ENCODE measurements around the gene BPI.
"Not testable (repeated sequence)": the region's sequence is repeated elsewhere in the genome, so short reads cannot be mapped to it uniquely, and the experiment has no call there.

The BPI gene

GRCh38 chr20:38308447-38308846, 4.5 kb downstream of the BPI start:
- Histone ChIP-seq H3K27me3 (replicated peaks in 2 of 5; ENCODE audit: control insufficient read depth in 4 of 5, insufficient read depth in 5 of 5, low read length in 4 of 5) (peaks cover 0 to 82% (median 42%) of the 10 kb centered on the region in 5 experiments), H3K9me3 (ENCODE audit: control extremely low read depth in 1 of 5, control insufficient read depth in 4 of 5, insufficient read depth in 2 of 5, low read depth in 1 of 5, low read length in 4 of 5) (peaks cover 0 to 8% (median 3%) of the 10 kb centered on the region in 5 experiments), H3K27ac (ENCODE audit: insufficient read depth in 1 of 2, low read depth in 1 of 2, low read length in 2 of 2, poor library complexity in 1 of 2, severe bottlenecking in 2 of 2) (no peak overlapping the region), H3K4me3 (ENCODE audit: control insufficient read depth in 1 of 7, extremely low read depth in 1 of 7, insufficient read depth in 4 of 7, low read depth in 2 of 7, low read length in 6 of 7) (no peak overlapping the region), H3K4me1 (ENCODE audit: control extremely low read depth in 1 of 4, control insufficient read depth in 4 of 4, insufficient read depth in 4 of 4, low read length in 3 of 4) (peaks cover 5 to 25% (median 17%) of the 10 kb centered on the region in 4 experiments), H3K36me3 (ENCODE audit: control insufficient read depth in 4 of 4, insufficient read depth in 4 of 4, low read length in 3 of 4) (no peaks in the 10 kb centered on the region)
- ChIA-PET CTCF (interaction anchor here (0.6 to 1.5 kb wide), 3 partner anchors 10 to 86 kb away, joined by 3 to 5 read pairs (median 3); no protein-coding TSS in a partner anchor), POLR2A (no interaction called here)
- DNase-seq, result no peak
- no CpG with 5 or more reads among the region's 1 CpG for WGBS (ENCODE audit: insufficient coverage)

GRCh38 chr20:38311091-38311490, 7.1 kb downstream of the BPI start:
- no peak overlapping the region for H3K27ac ChIP-seq (ENCODE audit: insufficient read depth in 1 of 2, low read depth in 1 of 2, low read length in 2 of 2, poor library complexity in 1 of 2, severe bottlenecking in 2 of 2)
- no peak overlapping the region for H3K4me3 ChIP-seq (ENCODE audit: control insufficient read depth in 1 of 7, extremely low read depth in 1 of 7, insufficient read depth in 4 of 7, low read depth in 2 of 7, low read length in 6 of 7)
- peaks cover 0 to 89% (median 37%) of the 10 kb centered on the region in 5 experiments for H3K27me3 ChIP-seq (replicated peaks in 2 of 5; ENCODE audit: control insufficient read depth in 4 of 5, insufficient read depth in 5 of 5, low read length in 4 of 5)
- H3K36me3 ChIP-seq (ENCODE audit: control insufficient read depth in 4 of 4, insufficient read depth in 4 of 4, low read length in 3 of 4), result no peaks in the 10 kb centered on the region
- no peak for DNase-seq
- peaks cover 0 to 8% (median 3%) of the 10 kb centered on the region in 5 experiments for H3K9me3 ChIP-seq (ENCODE audit: control extremely low read depth in 1 of 5, control insufficient read depth in 4 of 5, insufficient read depth in 2 of 5, low read depth in 1 of 5, low read length in 4 of 5)
- H3K4me1 ChIP-seq (ENCODE audit: control extremely low read depth in 1 of 4, control insufficient read depth in 4 of 4, insufficient read depth in 4 of 4, low read length in 3 of 4), result peaks cover 0 to 8% (median 0%) of the 10 kb centered on the region in 4 experiments
- ChIA-PET POLR2A (no interaction called here), CTCF (no interaction called here)
- WGBS (ENCODE audit: insufficient coverage), result 93% methylated on average over 2 of the region's 3 CpGs

- 93% methylated on average over 3 of the region's 3 CpGs for WGBS (ENCODE audit: insufficient coverage)
- ChIA-PET POLR2A (no interaction called here), CTCF (no interaction called here)
- H3K4me1 ChIP-seq (ENCODE audit: control extremely low read depth in 1 of 4, control insufficient read depth in 4 of 4, insufficient read depth in 4 of 4, low read length in 3 of 4), result peaks cover 0 to 8% (median 0%) of the 10 kb centered on the region in 4 experiments
- no peaks in the 10 kb centered on the region for H3K36me3 ChIP-seq (ENCODE audit: control insufficient read depth in 4 of 4, insufficient read depth in 4 of 4, low read length in 3 of 4)
- H3K27me3 ChIP-seq (replicated peaks in 2 of 5; ENCODE audit: control insufficient read depth in 4 of 5, insufficient read depth in 5 of 5, low read length in 4 of 5), result peaks cover 0 to 89% (median 38%) of the 10 kb centered on the region in 5 experiments
- peaks cover 0 to 8% (median 3%) of the 10 kb centered on the region in 5 experiments for H3K9me3 ChIP-seq (ENCODE audit: control extremely low read depth in 1 of 5, control insufficient read depth in 4 of 5, insufficient read depth in 2 of 5, low read depth in 1 of 5, low read length in 4 of 5)
- DNase-seq, result no peak
- no peak overlapping the region for H3K27ac ChIP-seq (ENCODE audit: insufficient read depth in 1 of 2, low read depth in 1 of 2, low read length in 2 of 2, poor library complexity in 1 of 2, severe bottlenecking in 2 of 2)
- no peak overlapping the region for H3K4me3 ChIP-seq (ENCODE audit: control insufficient read depth in 1 of 7, extremely low read depth in 1 of 7, insufficient read depth in 4 of 7, low read depth in 2 of 7, low read length in 6 of 7)
Observed at GRCh38 chr20:38311491-38311890, 7.5 kb downstream of the BPI start.

GRCh38 chr20:38313676-38314075, 9.7 kb downstream of the BPI start:
- DNase-seq, result no peak
- H3K9me3 ChIP-seq (ENCODE audit: control extremely low read depth in 1 of 5, control insufficient read depth in 4 of 5, insufficient read depth in 2 of 5, low read depth in 1 of 5, low read length in 4 of 5), result peaks cover 0 to 12% (median 3%) of the 10 kb centered on the region in 5 experiments
- WGBS (ENCODE audit: insufficient coverage), result 98% methylated on average over 2 of the region's 2 CpGs
- no peaks in the 10 kb centered on the region for H3K36me3 ChIP-seq (ENCODE audit: control insufficient read depth in 4 of 4, insufficient read depth in 4 of 4, low read length in 3 of 4)
- POLR2A ChIA-PET, result no interaction called here
- H3K27me3 ChIP-seq (replicated peaks in 2 of 5; ENCODE audit: control insufficient read depth in 4 of 5, insufficient read depth in 5 of 5, low read length in 4 of 5), result peaks cover 0 to 88% (median 40%) of the 10 kb centered on the region in 5 experiments
- CTCF ChIA-PET, result no interaction called here
- H3K27ac ChIP-seq (ENCODE audit: insufficient read depth in 1 of 2, low read depth in 1 of 2, low read length in 2 of 2, poor library complexity in 1 of 2, severe bottlenecking in 2 of 2), result no peak overlapping the region
- H3K4me3 ChIP-seq (ENCODE audit: control insufficient read depth in 1 of 7, extremely low read depth in 1 of 7, insufficient read depth in 4 of 7, low read depth in 2 of 7, low read length in 6 of 7), result no peak overlapping the region
- no peaks in the 10 kb centered on the region for H3K4me1 ChIP-seq (ENCODE audit: control extremely low read depth in 1 of 4, control insufficient read depth in 4 of 4, insufficient read depth in 4 of 4, low read length in 3 of 4)

GRCh38 chr20:38314350-38314749, 10.4 kb downstream of the BPI start:
- H3K27ac ChIP-seq (ENCODE audit: insufficient read depth in 1 of 2, low read depth in 1 of 2, low read length in 2 of 2, poor library complexity in 1 of 2, severe bottlenecking in 2 of 2); H3K4me3 ChIP-seq (ENCODE audit: control insufficient read depth in 1 of 7, extremely low read depth in 1 of 7, insufficient read depth in 4 of 7, low read depth in 2 of 7, low read length in 6 of 7); POLR2A ChIA-PET; DNase-seq; CTCF ChIA-PET; H3K9me3 ChIP-seq (ENCODE audit: control extremely low read depth in 1 of 5, control insufficient read depth in 4 of 5, insufficient read depth in 2 of 5, low read depth in 1 of 5, low read length in 4 of 5); H3K36me3 ChIP-seq (ENCODE audit: control insufficient read depth in 4 of 4, insufficient read depth in 4 of 4, low read length in 3 of 4); H3K4me1 ChIP-seq (ENCODE audit: control extremely low read depth in 1 of 4, control insufficient read depth in 4 of 4, insufficient read depth in 4 of 4, low read length in 3 of 4): not testable (repeated sequence)
- H3K27me3 ChIP-seq (replicated peaks in 2 of 5; ENCODE audit: control insufficient read depth in 4 of 5, insufficient read depth in 5 of 5, low read length in 4 of 5), result peaks cover 0 to 86% (median 37%) of the 10 kb centered on the region in 5 experiments
- WGBS (ENCODE audit: insufficient coverage), result 92% methylated on average over 1 of the region's 1 CpG

- CTCF ChIA-PET, result no interaction called here
- Histone ChIP-seq H3K4me3 (ENCODE audit: control insufficient read depth in 1 of 7, extremely low read depth in 1 of 7, insufficient read depth in 4 of 7, low read depth in 2 of 7, low read length in 6 of 7) (no peak overlapping the region), H3K27me3 (replicated peaks in 2 of 5; ENCODE audit: control insufficient read depth in 4 of 5, insufficient read depth in 5 of 5, low read length in 4 of 5) (peaks cover 0 to 85% (median 26%) of the 10 kb centered on the region in 5 experiments), H3K4me1 (ENCODE audit: control extremely low read depth in 1 of 4, control insufficient read depth in 4 of 4, insufficient read depth in 4 of 4, low read length in 3 of 4) (no peaks in the 10 kb centered on the region), H3K27ac (ENCODE audit: insufficient read depth in 1 of 2, low read depth in 1 of 2, low read length in 2 of 2, poor library complexity in 1 of 2, severe bottlenecking in 2 of 2) (no peak overlapping the region), H3K36me3 (ENCODE audit: control insufficient read depth in 4 of 4, insufficient read depth in 4 of 4, low read length in 3 of 4) (no peaks in the 10 kb centered on the region), H3K9me3 (ENCODE audit: control extremely low read depth in 1 of 5, control insufficient read depth in 4 of 5, insufficient read depth in 2 of 5, low read depth in 1 of 5, low read length in 4 of 5) (peaks cover 0 to 4% (median 0%) of the 10 kb centered on the region in 5 experiments)
- WGBS (ENCODE audit: insufficient coverage), result 58% methylated on average over 2 of the region's 5 CpGs
- DNase-seq, result no peak
- POLR2A ChIA-PET, result no interaction called here
Observed at GRCh38 chr20:38315290-38315966, 11.5 kb downstream of the BPI start.

DNA sequence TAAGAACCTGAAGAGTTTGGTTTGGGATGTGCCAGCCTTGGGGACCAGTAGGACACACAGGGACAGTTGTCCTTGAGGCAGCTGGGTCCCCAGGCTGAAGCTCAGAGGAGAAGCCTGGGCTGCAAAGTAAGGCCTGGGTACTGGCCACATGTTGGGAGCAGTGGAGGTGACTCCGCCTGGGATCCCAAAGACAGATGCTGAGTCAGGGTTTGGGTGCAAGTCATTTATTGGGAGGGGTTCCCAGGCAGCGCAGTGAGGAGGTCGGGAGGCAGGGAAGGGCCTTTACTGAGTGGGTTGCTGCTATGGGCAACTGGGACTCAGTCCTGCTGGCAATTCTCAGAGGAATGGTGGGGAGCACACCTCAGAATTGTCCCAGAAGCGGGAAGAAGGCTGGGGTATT, 12.4 kb downstream of the BPI start:
- no peaks in the 10 kb centered on the region for H3K4me1 ChIP-seq (ENCODE audit: control extremely low read depth in 1 of 4, control insufficient read depth in 4 of 4, insufficient read depth in 4 of 4, low read length in 3 of 4)
- no peak overlapping the region for H3K27ac ChIP-seq (ENCODE audit: insufficient read depth in 1 of 2, low read depth in 1 of 2, low read length in 2 of 2, poor library complexity in 1 of 2, severe bottlenecking in 2 of 2)
- WGBS (ENCODE audit: insufficient coverage), result 100% methylated on average over 1 of the region's 4 CpGs
- no peak for DNase-seq
- H3K27me3 ChIP-seq (replicated peaks in 2 of 5; ENCODE audit: control insufficient read depth in 4 of 5, insufficient read depth in 5 of 5, low read length in 4 of 5), result peaks cover 0 to 81% (median 22%) of the 10 kb centered on the region in 5 experiments
- peaks cover 0 to 4% (median 0%) of the 10 kb centered on the region in 5 experiments for H3K9me3 ChIP-seq (ENCODE audit: control extremely low read depth in 1 of 5, control insufficient read depth in 4 of 5, insufficient read depth in 2 of 5, low read depth in 1 of 5, low read length in 4 of 5)
- ChIA-PET CTCF (interaction anchor here (0.9 to 1.7 kb wide), 3 partner anchors 11 to 90 kb away, joined by 3 to 7 read pairs (median 3); no protein-coding TSS in a partner anchor), POLR2A (no interaction called here)
- no peak overlapping the region for H3K4me3 ChIP-seq (ENCODE audit: control insufficient read depth in 1 of 7, extremely low read depth in 1 of 7, insufficient read depth in 4 of 7, low read depth in 2 of 7, low read length in 6 of 7)
- no peaks in the 10 kb centered on the region for H3K36me3 ChIP-seq (ENCODE audit: control insufficient read depth in 4 of 4, insufficient read depth in 4 of 4, low read length in 3 of 4)
